Regular cardiac myocyte (primary cell): ENCODE measurements around the gene SPATA2. TPM values are rescaled to one million over a fixed set of nuclear protein-coding genes. Genes with fewer than 3 reads are reported as not detected.

Experiments
- total RNA-seq: library from RNA; depleted of rRNA; stranded (reverse); fragments of >200 nt; gene quantifications from 2 replicates; pipeline ENCODE4 v1.2.3, GENCODE V29; 2014

Gene SPATA2, protein sequence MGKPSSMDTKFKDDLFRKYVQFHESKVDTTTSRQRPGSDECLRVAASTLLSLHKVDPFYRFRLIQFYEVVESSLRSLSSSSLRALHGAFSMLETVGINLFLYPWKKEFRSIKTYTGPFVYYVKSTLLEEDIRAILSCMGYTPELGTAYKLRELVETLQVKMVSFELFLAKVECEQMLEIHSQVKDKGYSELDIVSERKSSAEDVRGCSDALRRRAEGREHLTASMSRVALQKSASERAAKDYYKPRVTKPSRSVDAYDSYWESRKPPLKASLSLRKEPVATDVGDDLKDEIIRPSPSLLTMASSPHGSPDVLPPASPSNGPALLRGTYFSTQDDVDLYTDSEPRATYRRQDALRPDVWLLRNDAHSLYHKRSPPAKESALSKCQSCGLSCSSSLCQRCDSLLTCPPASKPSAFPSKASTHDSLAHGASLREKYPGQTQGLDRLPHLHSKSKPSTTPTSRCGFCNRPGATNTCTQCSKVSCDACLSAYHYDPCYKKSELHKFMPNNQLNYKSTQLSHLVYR
- total RNA-seq = 0.56 and 1.7 TPM in 2 replicates

DNA sequence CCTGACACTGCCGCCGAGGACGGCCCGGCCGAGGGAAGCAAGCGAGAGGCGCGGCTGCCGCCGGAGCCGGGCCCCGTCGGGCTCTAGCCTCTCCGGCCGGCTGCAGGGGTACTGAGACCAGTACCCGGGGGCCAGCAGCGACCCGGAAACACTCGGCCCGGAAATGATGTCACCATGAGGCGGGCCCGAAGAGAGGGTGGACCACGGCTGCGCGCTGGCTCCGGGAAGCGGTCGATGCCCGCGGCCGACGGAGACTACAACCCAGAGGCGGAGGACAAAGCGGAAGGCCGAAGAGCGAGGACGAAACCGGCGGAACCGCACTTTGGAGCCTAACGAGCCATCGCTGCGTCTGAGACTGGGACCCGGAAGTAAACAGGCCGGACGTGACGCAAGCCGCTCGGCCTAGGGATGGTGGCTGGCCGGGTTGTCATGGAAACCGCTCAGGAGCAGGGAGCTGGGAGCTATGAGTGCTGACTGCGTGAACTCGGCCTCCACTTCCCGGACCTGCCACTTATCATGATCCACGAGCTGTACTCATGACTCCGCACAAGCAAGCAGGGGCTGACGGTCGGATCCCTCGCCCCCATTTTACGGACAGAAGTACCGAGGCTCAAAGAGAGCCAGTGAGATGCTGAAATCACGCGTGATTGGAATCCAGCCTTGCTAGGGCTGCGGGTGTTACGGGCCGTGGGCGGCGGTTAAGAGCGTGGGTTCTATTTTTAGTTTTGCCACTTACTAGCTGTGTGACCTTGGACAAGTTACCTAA lies at the start of gene SPATA2:
Gene SPATA2 (minus strand): TSS at position 150 of the 766 bp plus-strand sequence. CDS start 7,039 bp downstream, outside the sequence.

DNA sequence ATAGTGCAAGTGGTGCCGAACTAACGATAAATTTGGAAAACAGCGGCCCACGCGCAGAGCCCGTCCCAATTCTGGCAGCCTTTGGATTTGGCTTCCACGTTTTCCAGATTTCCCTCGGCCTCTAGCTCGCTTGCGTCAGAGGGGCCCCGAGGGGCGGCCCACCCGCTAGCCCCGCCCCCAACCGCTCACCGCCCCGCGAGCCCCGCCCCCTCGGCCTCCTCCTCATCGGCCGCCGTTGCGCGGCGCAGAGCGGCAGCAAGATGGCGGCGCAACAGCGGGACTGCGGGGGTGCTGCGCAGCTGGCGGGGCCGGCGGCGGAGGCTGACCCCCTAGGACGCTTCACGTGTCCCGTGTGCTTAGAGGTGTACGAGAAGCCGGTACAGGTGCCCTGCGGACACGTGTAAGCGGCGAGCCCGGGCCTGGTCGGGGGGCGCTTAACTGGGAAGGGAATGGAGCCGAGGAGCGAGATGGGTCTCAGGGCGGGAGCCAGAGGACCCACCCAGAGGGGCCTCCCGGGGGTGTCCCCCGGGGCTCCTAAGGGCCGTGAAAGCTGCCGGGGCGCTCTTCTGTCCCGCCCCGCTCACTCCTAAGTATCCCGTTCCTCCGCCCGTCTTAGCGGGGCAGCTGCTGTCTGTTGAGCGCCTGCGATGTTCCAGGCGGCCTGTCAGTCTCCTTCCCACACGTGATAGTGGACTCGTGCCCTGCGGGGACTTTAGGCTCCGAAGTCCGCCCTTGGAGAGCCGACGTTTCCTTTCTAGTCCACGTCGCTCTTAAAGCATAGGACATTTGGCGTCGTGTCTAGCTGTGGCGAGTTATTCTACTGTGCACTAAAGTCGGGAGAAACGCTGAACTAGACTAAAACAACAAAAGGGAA lies 21.1 kb upstream of the SPATA2 start, which contains the start of gene RNF114:
Gene RNF114 (plus strand): TSS at position 245 of the 874 bp plus-strand sequence. CDS start 16 bp downstream, at position 261.

Other genes starting within 250 kb of the SPATA2 start
- gene B4GALT5, start 201.7 kb downstream of the SPATA2 start, total RNA-seq = 15.2 and 17.1 TPM in 2 replicates
- 4.6 and 6.8 TPM in 2 replicates for gene SLC9A8, start 102.7 kb downstream of the SPATA2 start, total RNA-seq
- gene RNF114, start 20.9 kb upstream of the SPATA2 start, total RNA-seq = 92.8 and 150 TPM in 2 replicates
- gene SNAI1, start 67.5 kb upstream of the SPATA2 start, total RNA-seq = 0.56 and 1.3 TPM in 2 replicates
- gene UBE2V1, start 197.6 kb upstream of the SPATA2 start, total RNA-seq = 24.9 and 30.4 TPM in 2 replicates
- 15.9 and 20.0 TPM in 2 replicates for gene PEDS1, start 238.2 kb upstream of the SPATA2 start, total RNA-seq